HG03196 (cell line): Measurements from ENCODE around the gene AJM1.
A peak's percentile ranks its signal among the peaks of the same experiment; 100 is the strongest.
"Not testable (repeated sequence)": the region's sequence is repeated elsewhere in the genome, so short reads cannot be mapped to it uniquely, and the experiment has no call there.

Experiments
- ATAC-seq: cut with Tn5 transposase; IDR thresholded peaks from one replicate; pipeline ENCODE4 v1.9.1; 2021; ENCODE audit not compliant: unreplicated experiment

AJM1 gene

GRCh38 chr9:136866898-136867421 is 24.7 kb downstream of the AJM1 start:
- ATAC-seq: not testable (repeated sequence)

GRCh38 chr9:136867480-136867879 is 25.2 kb downstream of the AJM1 start:
- ATAC-seq: no peak

- no peak for ATAC-seq
Observed at GRCh38 chr9:136867917-136868316, 25.6 kb downstream of the AJM1 start.

GRCh38 chr9:136868644-136869043 is 26.4 kb downstream of the AJM1 start:
- no peak for ATAC-seq

- not testable (repeated sequence) for ATAC-seq
Observed at GRCh38 chr9:136869611-136870010, 27.3 kb downstream of the AJM1 start.

GRCh38 chr9:136875155-136875554 is 32.9 kb downstream of the AJM1 start:
- no peak for ATAC-seq

- no peak for ATAC-seq
Observed at GRCh38 chr9:136876476-136876875, 34.2 kb downstream of the AJM1 start.

- ATAC-seq: no peak
Observed at GRCh38 chr9:136880651-136881050, 38.4 kb downstream of the AJM1 start.

- ATAC-seq: no peak
Observed at GRCh38 chr9:136881691-136882108, 39.4 kb downstream of the AJM1 start.

GRCh38 chr9:136882109-136882946 is 40.0 kb downstream of the AJM1 start:
- ATAC-seq: no peak

GRCh38 chr9:136882947-136883283 is 40.6 kb downstream of the AJM1 start:
- not testable (repeated sequence) for ATAC-seq

- not testable (repeated sequence) for ATAC-seq
Observed at GRCh38 chr9:136883670-136884069, 41.4 kb downstream of the AJM1 start.

GRCh38 chr9:136885950-136886578 is 43.8 kb downstream of the AJM1 start, which contains the start of gene TRAF2:
TSS of gene TRAF2 (plus strand) at chr9:136886516. CDS start at chr9:136898741, 12,225 bp downstream.
- ATAC-seq: peak; percentile 72

- ATAC-seq: no peak
Observed at GRCh38 chr9:136886610-136887597, 44.6 kb downstream of the AJM1 start.

GRCh38 chr9:136888454-136888853 is 46.2 kb downstream of the AJM1 start:
- no peak for ATAC-seq

GRCh38 chr9:136889858-136890257 is 47.6 kb downstream of the AJM1 start:
- no peak for ATAC-seq

- no peak for ATAC-seq
Observed at GRCh38 chr9:136890661-136891060, 48.4 kb downstream of the AJM1 start.
